SK-N-SH (cell line): ENCODE measurements around the gene SLC66A1. TPM values are rescaled to one million over a fixed set of nuclear protein-coding genes. Genes with fewer than 3 reads are reported as not detected.

Experiments
- CTCF ChIA-PET: fragments of 300-600, 350-600 bp; formaldehyde crosslinking; extraction: SDS; loops from one replicate; lab custom pipeline; 2021; lab: Yijun Ruan, JAX
- POLR2A ChIA-PET: fragments of 350-600 bp; sonication (Branson Sonifier 250); formaldehyde crosslinking; extraction: SDS; loops from one replicate; lab custom pipeline; 2020; ENCODE audit warnings: antibody characterized with exemption, inconsistent platforms; lab: Yijun Ruan, JAX
- DNase-seq: peaks from one replicate; pipeline ENCODE4 v3.0.0; 2012
- H2AFZ ChIP-seq: fragments of 200-600 bp; sonication (generic); 2 replicates; pipeline ENCODE4 v1.8.1; 2016; ENCODE audit warnings: antibody characterized with exemption, mild to moderate bottlenecking, low read depth
- H3F3A ChIP-seq: fragments of 200-600 bp; sonication (generic); replicated peaks from 2 replicates; pipeline ENCODE3; 2016; ENCODE audit warnings: antibody characterized with exemption, mild to moderate bottlenecking; ENCODE audit not compliant: insufficient read depth
- H3K27ac ChIP-seq, 2 experiments: fragments of 200-500 bp in 1 of 2; fragments of 200-600 bp in 1 of 2; sonication (Bioruptor generic) in 1 of 2; sonication (generic), shearing (Covaris generic) in 1 of 2; 2 replicates each; pipeline versions ENCODE4 v1.5.1 to v1.6.1; 2014 to 2016; ENCODE audit warnings: low read depth in 2 of 2, inconsistent platforms in 1 of 2, low read length in 1 of 2, mild to moderate bottlenecking in 1 of 2, mixed read lengths in 1 of 2
- H3K27me3 ChIP-seq: fragments of 200-600 bp; sonication (generic), shearing (Covaris generic); 2 replicates; pipeline ENCODE4 v1.6.1; 2016; ENCODE audit warnings: mixed run types; ENCODE audit not compliant: insufficient read depth
- H3K36me3 ChIP-seq, 2 experiments: fragments of 200-500 bp in 1 of 2; fragments of 200-600 bp in 1 of 2; sonication (Bioruptor generic) in 1 of 2; sonication (generic) in 1 of 2; replicated peaks in 1 of 2; 2 replicates each; pipeline versions ENCODE3 to v1.5.1; 2014 to 2016; ENCODE audit warnings: low read length in 1 of 2, mild to moderate bottlenecking in 1 of 2; ENCODE audit not compliant: insufficient read depth in 2 of 2, control insufficient read depth in 1 of 2
- H3K4me1 ChIP-seq, 2 experiments: fragments of 200-500 bp in 1 of 2; fragments of 200-600 bp in 1 of 2; sonication (Bioruptor generic) in 1 of 2; sonication (generic), shearing (Covaris generic) in 1 of 2; 2 replicates each; pipeline versions ENCODE4 v1.5.1 to v1.6.1; 2014 to 2016; ENCODE audit warnings: low read depth in 1 of 2, low read length in 1 of 2, mixed run types in 1 of 2; ENCODE audit not compliant: insufficient read depth in 2 of 2, control insufficient read depth in 1 of 2
- H3K4me2 ChIP-seq: fragments of 200-600 bp; sonication (generic), shearing (Covaris generic); 2 replicates; pipeline ENCODE4 v1.6.1; 2017; ENCODE audit warnings: mixed run types
- H3K4me3 ChIP-seq, 2 experiments: fragments of 200-500 bp in 1 of 2; fragments of 200-600 bp in 1 of 2; sonication (Bioruptor generic) in 1 of 2; sonication (generic), shearing (Covaris generic) in 1 of 2; 2 replicates each; pipeline versions ENCODE4 v1.5.1 to v1.8.1; 2014 to 2016; ENCODE audit warnings: low read depth in 2 of 2, inconsistent platforms in 1 of 2, low read length in 1 of 2, mild to moderate bottlenecking in 1 of 2, mixed read lengths in 1 of 2, moderate library complexity in 1 of 2
- H3K79me2 ChIP-seq: fragments of 200-600 bp; sonication (generic); 2 replicates; pipeline ENCODE4 v1.8.1; 2017; ENCODE audit warnings: mild to moderate bottlenecking; ENCODE audit not compliant: insufficient read depth
- H3K9ac ChIP-seq: fragments of 200-600 bp; sonication (generic); 2 replicates; pipeline ENCODE4 v1.6.1; 2017; ENCODE audit warnings: mixed run types
- H3K9me2 ChIP-seq: fragments of 200-600 bp; sonication (generic); 2 replicates; pipeline ENCODE4 v1.6.1; 2017; ENCODE audit warnings: mixed run types
- H3K9me3 ChIP-seq: fragments of 200-600 bp; sonication (generic); 2 replicates; pipeline ENCODE4 v1.6.1; 2017; ENCODE audit warnings: mixed run types, mild to moderate bottlenecking, moderate library complexity
- H4K20me1 ChIP-seq: fragments of 200-600 bp; sonication (generic); 2 replicates; pipeline ENCODE4 v1.6.1; 2017; ENCODE audit warnings: mild to moderate bottlenecking, mixed run types; ENCODE audit not compliant: insufficient read depth
- ELF1 ChIP-seq: IDR thresholded peaks from 2 replicates; pipeline ENCODE4 v1.4.0; 2012
- FOSL2 ChIP-seq: IDR thresholded peaks from 2 replicates; pipeline ENCODE4 v1.4.0; 2012; ENCODE audit warnings: low read depth, mild to moderate bottlenecking, moderate library complexity, borderline replicate concordance
- JUND ChIP-seq: IDR thresholded peaks from 2 replicates; pipeline ENCODE4 v1.4.0; 2012
- MEF2A ChIP-seq: IDR thresholded peaks from 2 replicates; pipeline ENCODE4 v1.4.0; 2012; ENCODE audit warnings: low read depth, borderline replicate concordance
- MXI1 ChIP-seq: IDR thresholded peaks from 2 replicates; pipeline ENCODE4 v1.6.1; 2012; ENCODE audit warnings: mild to moderate bottlenecking, low read depth, low read length, improper control_type of control experiment
- NFIC ChIP-seq: IDR thresholded peaks from 2 replicates; pipeline ENCODE4 v1.4.0; 2012; ENCODE audit warnings: borderline replicate concordance
- NRF1 ChIP-seq: IDR thresholded peaks from 2 replicates; pipeline ENCODE4 v1.6.1; 2012; ENCODE audit warnings: low read depth, mild to moderate bottlenecking, low read length
- POLR2AphosphoS5 ChIP-seq: IDR thresholded peaks from 2 replicates; pipeline ENCODE4 v1.6.1; 2012; ENCODE audit warnings: low read depth, low read length
- RCOR1 ChIP-seq: fragments of 150-350 bp; IDR thresholded peaks from 2 replicates; pipeline ENCODE4 v1.6.1; 2017; ENCODE audit warnings: antibody characterized with exemption, low read length
- RFX5 ChIP-seq: IDR thresholded peaks from 2 replicates; pipeline ENCODE4 v1.6.1; 2012; ENCODE audit warnings: mild to moderate bottlenecking, improper control_type of control experiment, low read length
- RXRA ChIP-seq: IDR thresholded peaks from 2 replicates; pipeline ENCODE4 v1.4.0; 2012; ENCODE audit warnings: low read depth, mild to moderate bottlenecking, borderline replicate concordance
- TCF12 ChIP-seq: IDR thresholded peaks from 2 replicates; pipeline ENCODE4 v1.4.0; 2012
- WGBS: methylation state at CpG from one replicate; pipeline ENCODE4 v1.1.6; 2017; ENCODE audit warnings: low lambda C conversion rate; 5-methylcytosine and 5-hydroxymethylcytosine counted together
- polyA plus RNA-seq, 3 experiments: library from polyadenylated mRNA; depleted of rRNA; stranded (reverse); fragments of >200 nt; gene quantifications; 2 replicates each; pipeline ENCODE4 v1.2.3, GENCODE V29; 2012
- TF ChIP-seq, protein P1 (sequence below): fragments of 200-600 bp; sonication (generic); IDR thresholded peaks from 2 replicates; pipeline ENCODE4 v1.6.1; 2017; ENCODE audit warnings: antibody characterized with exemption, mild to moderate bottlenecking, moderate library complexity
- TF ChIP-seq, protein P2 (sequence below): fragments of 150-350 bp; IDR thresholded peaks from 2 replicates; pipeline ENCODE4 v1.6.1; 2016; ENCODE audit warnings: mild to moderate bottlenecking, low read depth, low read length
- TF ChIP-seq, protein P3 (sequence below): IDR thresholded peaks from 2 replicates; pipeline ENCODE4 v1.4.0; 2012; ENCODE audit warnings: low read depth, borderline replicate concordance
- TF ChIP-seq, protein P4 (sequence below): fragments of 150-350 bp; IDR thresholded peaks from 2 replicates; pipeline ENCODE4 v1.6.1; 2017; ENCODE audit warnings: antibody characterized with exemption, low read length, low read depth, borderline replicate concordance
- TF ChIP-seq, protein P5 (sequence below): IDR thresholded peaks from 2 replicates; pipeline ENCODE4 v1.4.0; 2012; ENCODE audit warnings: low read depth, borderline replicate concordance
- TF ChIP-seq, protein P6 (sequence below): IDR thresholded peaks from 2 replicates; pipeline ENCODE4 v1.6.1; 2012; ENCODE audit warnings: mild to moderate bottlenecking, low read depth, low read length, moderate library complexity

Gene SLC66A1
- polyA plus RNA-seq, 1 of the 3 experiments (the other 2 are of a cell fraction) = 16.9 TPM

DNA sequence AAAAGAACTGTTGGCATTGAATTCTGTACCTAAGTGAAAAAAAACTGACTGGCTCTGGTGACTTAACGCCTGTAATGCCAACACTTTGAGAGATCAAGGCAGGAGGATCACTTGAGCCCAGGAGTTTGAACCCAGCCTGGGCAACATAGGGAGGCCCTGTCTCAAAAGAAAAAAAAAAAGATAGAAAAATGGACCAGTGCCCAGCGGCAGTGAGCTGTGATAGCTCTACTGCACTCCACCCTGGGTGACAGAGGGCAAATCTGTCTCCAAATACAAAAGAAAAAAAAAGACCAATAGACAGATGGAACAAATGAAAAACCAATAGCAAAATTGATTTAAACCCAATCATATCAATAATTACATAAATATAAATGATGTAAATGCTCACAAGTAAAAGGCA is 22.9 kb upstream of the SLC66A1 start:
- CTCF ChIA-PET = interaction anchor here (0.6 kb wide), 1 partner anchor 37 kb away, joined by 4 read pairs; the partner anchor contains the start of gene MRTO4
- Histone ChIP-seq H3K79me2 (no peaks in the 10 kb centered on the region), H3K36me3 (peaks cover 0 to 33% of the 10 kb centered on the region in 2 experiments), H3K9me2 (no peaks in the 10 kb centered on the region), H3K9me3 (peaks cover 13% of the 10 kb centered on the region; the same call in 1 of the 2 replicates), H3K9ac (no peak overlapping the region), H2AFZ (no peak overlapping the region), H4K20me1 (no peaks in the 10 kb centered on the region), H3F3A (no peaks in the 10 kb centered on the region), H3K4me1 (no peaks in the 10 kb centered on the region), H3K4me3 (no peak overlapping the region), H3K27ac (no peak overlapping the region), H3K4me2 (no peak overlapping the region), H3K27me3 (no peaks in the 10 kb centered on the region; the same call in 1 of the 2 replicates)
- POLR2A ChIA-PET = no interaction called here
- TF ChIP-seq FOSL2 = no peak
- no peak for TF ChIP-seq JUND
- no peak for TF ChIP-seq RXRA
- TF ChIP-seq, protein P1, sequence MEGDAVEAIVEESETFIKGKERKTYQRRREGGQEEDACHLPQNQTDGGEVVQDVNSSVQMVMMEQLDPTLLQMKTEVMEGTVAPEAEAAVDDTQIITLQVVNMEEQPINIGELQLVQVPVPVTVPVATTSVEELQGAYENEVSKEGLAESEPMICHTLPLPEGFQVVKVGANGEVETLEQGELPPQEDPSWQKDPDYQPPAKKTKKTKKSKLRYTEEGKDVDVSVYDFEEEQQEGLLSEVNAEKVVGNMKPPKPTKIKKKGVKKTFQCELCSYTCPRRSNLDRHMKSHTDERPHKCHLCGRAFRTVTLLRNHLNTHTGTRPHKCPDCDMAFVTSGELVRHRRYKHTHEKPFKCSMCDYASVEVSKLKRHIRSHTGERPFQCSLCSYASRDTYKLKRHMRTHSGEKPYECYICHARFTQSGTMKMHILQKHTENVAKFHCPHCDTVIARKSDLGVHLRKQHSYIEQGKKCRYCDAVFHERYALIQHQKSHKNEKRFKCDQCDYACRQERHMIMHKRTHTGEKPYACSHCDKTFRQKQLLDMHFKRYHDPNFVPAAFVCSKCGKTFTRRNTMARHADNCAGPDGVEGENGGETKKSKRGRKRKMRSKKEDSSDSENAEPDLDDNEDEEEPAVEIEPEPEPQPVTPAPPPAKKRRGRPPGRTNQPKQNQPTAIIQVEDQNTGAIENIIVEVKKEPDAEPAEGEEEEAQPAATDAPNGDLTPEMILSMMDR = no peak
- TF ChIP-seq MEF2A = no peak
- TF ChIP-seq POLR2AphosphoS5 = no peak
- TF ChIP-seq NRF1 = no peak
- no peak for TF ChIP-seq TCF12
- TF ChIP-seq RFX5 = no peak
- TF ChIP-seq RCOR1 = no peak
- TF ChIP-seq ELF1 = no peak
- 93% methylated on average over 2 of the region's 2 CpGs for WGBS
- DNase-seq = no peak

DNA sequence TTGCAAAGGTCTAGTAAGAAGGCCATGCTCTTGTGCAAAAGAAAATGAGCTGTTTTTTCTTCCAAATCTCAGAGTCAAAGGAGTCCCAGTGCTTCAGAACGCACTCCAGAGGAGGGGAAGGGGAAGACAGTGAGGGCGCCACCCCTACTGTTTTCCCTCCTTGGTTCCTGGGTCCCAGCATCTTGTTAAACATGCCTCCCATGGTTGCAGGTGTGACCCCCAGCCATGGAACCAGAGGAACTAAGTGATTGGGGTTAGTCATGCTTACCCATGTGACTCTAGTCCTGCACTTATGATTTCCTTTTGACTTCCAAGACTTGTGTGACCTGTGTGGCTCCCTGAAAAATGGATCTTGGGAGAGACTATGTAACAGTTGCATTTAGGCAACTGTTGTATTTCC is 17.5 kb upstream of the SLC66A1 start:
- H3K27ac ChIP-seq = no peak overlapping the region
- no peaks in the 10 kb centered on the region for H3K79me2 ChIP-seq
- no peak overlapping the region for H3K4me2 ChIP-seq
- H3K4me3 ChIP-seq = no peak overlapping the region
- no peaks in the 10 kb centered on the region for H3K9me2 ChIP-seq
- no peaks in the 10 kb centered on the region for H3F3A ChIP-seq
- DNase-seq = no peak
- H3K9me3 ChIP-seq = peaks cover 24% of the 10 kb centered on the region
- ChIA-PET POLR2A (no interaction called here), CTCF (interaction anchor here (0.9 kb wide), 1 partner anchor 13 kb away, joined by 3 read pairs; no protein-coding TSS in a partner anchor)
- no peaks in the 10 kb centered on the region for H3K4me1 ChIP-seq
- no peaks in the 10 kb centered on the region for H4K20me1 ChIP-seq
- H2AFZ ChIP-seq = no peak overlapping the region
- H3K9ac ChIP-seq = no peak overlapping the region
- H3K36me3 ChIP-seq = peaks cover 0 to 51% of the 10 kb centered on the region in 2 experiments
- 95% methylated on average over 2 of the region's 2 CpGs for WGBS
- no peaks in the 10 kb centered on the region; the same call in 1 of the 2 replicates for H3K27me3 ChIP-seq
- TF ChIP-seq, protein P2, sequence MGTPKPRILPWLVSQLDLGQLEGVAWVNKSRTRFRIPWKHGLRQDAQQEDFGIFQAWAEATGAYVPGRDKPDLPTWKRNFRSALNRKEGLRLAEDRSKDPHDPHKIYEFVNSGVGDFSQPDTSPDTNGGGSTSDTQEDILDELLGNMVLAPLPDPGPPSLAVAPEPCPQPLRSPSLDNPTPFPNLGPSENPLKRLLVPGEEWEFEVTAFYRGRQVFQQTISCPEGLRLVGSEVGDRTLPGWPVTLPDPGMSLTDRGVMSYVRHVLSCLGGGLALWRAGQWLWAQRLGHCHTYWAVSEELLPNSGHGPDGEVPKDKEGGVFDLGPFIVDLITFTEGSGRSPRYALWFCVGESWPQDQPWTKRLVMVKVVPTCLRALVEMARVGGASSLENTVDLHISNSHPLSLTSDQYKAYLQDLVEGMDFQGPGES = no peak
- TF ChIP-seq RFX5 (no peak), NFIC (no peak), NRF1 (no peak), ELF1 (no peak), MXI1 (no peak)
- TF ChIP-seq, protein P3, sequence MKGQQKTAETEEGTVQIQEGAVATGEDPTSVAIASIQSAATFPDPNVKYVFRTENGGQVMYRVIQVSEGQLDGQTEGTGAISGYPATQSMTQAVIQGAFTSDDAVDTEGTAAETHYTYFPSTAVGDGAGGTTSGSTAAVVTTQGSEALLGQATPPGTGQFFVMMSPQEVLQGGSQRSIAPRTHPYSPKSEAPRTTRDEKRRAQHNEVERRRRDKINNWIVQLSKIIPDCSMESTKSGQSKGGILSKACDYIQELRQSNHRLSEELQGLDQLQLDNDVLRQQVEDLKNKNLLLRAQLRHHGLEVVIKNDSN = no peak
- TF ChIP-seq, protein P4, sequence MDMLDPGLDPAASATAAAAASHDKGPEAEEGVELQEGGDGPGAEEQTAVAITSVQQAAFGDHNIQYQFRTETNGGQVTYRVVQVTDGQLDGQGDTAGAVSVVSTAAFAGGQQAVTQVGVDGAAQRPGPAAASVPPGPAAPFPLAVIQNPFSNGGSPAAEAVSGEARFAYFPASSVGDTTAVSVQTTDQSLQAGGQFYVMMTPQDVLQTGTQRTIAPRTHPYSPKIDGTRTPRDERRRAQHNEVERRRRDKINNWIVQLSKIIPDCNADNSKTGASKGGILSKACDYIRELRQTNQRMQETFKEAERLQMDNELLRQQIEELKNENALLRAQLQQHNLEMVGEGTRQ = no peak
- TF ChIP-seq, protein P5, sequence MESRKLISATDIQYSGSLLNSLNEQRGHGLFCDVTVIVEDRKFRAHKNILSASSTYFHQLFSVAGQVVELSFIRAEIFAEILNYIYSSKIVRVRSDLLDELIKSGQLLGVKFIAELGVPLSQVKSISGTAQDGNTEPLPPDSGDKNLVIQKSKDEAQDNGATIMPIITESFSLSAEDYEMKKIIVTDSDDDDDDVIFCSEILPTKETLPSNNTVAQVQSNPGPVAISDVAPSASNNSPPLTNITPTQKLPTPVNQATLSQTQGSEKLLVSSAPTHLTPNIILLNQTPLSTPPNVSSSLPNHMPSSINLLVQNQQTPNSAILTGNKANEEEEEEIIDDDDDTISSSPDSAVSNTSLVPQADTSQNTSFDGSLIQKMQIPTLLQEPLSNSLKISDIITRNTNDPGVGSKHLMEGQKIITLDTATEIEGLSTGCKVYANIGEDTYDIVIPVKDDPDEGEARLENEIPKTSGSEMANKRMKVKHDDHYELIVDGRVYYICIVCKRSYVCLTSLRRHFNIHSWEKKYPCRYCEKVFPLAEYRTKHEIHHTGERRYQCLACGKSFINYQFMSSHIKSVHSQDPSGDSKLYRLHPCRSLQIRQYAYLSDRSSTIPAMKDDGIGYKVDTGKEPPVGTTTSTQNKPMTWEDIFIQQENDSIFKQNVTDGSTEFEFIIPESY = no peak
- TF ChIP-seq, protein P6, sequence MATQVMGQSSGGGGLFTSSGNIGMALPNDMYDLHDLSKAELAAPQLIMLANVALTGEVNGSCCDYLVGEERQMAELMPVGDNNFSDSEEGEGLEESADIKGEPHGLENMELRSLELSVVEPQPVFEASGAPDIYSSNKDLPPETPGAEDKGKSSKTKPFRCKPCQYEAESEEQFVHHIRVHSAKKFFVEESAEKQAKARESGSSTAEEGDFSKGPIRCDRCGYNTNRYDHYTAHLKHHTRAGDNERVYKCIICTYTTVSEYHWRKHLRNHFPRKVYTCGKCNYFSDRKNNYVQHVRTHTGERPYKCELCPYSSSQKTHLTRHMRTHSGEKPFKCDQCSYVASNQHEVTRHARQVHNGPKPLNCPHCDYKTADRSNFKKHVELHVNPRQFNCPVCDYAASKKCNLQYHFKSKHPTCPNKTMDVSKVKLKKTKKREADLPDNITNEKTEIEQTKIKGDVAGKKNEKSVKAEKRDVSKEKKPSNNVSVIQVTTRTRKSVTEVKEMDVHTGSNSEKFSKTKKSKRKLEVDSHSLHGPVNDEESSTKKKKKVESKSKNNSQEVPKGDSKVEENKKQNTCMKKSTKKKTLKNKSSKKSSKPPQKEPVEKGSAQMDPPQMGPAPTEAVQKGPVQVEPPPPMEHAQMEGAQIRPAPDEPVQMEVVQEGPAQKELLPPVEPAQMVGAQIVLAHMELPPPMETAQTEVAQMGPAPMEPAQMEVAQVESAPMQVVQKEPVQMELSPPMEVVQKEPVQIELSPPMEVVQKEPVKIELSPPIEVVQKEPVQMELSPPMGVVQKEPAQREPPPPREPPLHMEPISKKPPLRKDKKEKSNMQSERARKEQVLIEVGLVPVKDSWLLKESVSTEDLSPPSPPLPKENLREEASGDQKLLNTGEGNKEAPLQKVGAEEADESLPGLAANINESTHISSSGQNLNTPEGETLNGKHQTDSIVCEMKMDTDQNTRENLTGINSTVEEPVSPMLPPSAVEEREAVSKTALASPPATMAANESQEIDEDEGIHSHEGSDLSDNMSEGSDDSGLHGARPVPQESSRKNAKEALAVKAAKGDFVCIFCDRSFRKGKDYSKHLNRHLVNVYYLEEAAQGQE = no peak
